Right forelimb (tissue), 1 donor: ENCODE data around the gene ZNF227.
"Not testable (repeated sequence)": the region's sequence is repeated elsewhere in the genome, so short reads cannot be mapped to it uniquely, and the experiment has no call there.

Experiments used
- DNase-seq: peaks from one replicate; pipeline ENCODE4 v3.0.0-alpha.2; 2018

ZNF227 gene

DNA sequence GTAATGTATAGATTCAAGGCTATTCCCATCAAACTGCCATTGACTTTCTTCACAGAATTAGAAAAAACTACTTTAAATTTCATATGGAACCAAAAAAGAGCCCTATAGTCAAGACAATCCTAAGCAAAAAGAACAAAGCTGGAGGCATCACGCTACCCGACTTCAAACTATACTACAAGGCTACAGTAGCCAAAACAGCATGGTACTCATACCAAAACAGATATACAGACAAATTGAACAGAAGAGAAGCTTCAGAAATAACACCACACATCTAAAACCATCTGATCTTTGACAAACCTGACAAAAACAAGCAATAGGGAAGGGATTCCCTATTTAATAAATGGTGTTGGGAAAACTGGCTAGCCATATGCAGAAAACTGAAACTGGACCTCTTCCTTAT lies 40.0 kb downstream of the ZNF227 start:
- DNase-seq: not testable (repeated sequence)

DNA sequence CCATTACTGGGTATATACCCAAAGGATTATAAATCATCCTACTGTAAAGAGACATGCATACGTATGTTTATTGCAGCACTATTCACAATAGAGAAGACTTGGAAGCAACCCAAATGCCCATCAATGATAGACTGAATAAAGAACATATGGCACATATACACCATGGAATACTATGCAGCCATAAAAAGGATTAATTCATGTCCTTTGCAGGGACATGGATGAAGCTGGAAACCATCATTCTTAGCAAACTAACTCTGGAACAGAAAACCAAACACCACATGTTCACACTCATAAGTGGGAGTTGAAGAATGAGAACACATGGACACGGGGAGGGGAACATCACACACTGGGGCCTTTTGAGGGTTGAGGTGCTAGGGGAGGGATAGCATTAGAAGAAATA lies 41.1 kb downstream of the ZNF227 start:
- not testable (repeated sequence) for DNase-seq

DNA sequence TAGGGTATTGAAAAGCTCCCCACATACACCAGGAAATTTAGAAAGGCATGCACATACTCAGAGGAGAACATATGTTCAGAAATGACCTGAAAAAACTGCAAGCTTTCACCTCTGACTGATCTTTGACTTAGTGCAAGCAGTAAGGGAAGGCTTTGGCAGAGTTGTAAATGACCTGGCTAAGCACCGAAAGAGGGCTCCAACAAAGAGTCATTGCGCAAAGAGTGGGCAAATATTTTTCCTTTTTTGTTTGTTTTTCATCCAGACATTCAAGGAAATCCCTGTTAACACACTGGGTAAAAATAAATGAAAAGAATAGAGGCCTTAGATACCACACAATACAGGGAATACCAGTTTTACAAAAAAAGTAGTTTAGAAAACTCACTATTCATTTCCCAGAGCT lies 42.2 kb downstream of the ZNF227 start:
- no peak for DNase-seq

DNA sequence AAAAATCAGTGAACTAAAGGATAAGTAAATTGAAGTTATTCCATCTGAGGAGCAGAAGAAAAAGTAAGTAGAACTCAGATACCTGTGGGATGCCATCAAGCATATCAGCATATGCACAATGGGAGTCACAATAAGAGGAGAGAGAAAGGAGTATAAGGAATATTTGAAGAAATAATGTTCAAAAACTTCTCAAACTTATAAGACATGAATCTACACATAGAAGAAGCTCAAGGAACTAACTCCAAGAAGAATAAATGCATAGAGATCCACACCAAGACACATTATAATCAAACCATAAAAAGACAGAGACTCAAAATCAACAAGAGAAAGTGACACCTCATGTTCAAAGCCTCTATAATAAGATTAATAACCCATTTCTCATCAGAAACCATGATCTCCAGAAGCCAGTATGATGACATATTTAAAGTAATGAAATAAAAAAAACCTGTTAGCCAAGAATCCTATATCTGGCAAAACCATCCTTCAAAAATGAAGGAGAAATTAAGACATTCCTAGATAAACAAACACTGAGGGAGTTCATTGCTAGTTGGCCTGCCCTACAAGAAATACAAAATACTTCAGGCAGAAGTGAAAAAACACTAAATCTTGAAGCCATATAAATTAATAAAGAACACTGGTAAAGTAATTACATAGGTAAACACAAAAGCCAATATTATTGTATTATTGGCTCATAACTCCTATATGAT lies 43.5 kb downstream of the ZNF227 start:
- no peak for DNase-seq

DNA sequence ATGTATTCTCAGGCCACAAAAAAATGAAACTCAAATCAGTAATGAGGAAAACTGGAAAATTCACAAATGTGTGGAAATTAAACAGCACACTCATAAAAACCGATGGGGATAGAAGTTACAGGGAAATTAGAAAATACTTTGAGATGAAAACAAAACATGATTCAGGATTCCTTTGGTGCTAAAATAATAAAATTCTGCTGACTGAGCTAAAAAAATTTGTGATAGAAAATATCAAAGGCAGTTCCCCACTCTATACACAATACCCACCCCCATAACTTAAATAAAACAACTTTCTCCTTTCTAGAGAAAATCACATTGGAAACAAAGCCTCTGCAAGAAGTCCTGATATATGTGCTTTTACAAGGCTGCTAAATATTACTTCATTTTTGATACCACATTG lies 45.8 kb downstream of the ZNF227 start:
- DNase-seq: no peak

DNA sequence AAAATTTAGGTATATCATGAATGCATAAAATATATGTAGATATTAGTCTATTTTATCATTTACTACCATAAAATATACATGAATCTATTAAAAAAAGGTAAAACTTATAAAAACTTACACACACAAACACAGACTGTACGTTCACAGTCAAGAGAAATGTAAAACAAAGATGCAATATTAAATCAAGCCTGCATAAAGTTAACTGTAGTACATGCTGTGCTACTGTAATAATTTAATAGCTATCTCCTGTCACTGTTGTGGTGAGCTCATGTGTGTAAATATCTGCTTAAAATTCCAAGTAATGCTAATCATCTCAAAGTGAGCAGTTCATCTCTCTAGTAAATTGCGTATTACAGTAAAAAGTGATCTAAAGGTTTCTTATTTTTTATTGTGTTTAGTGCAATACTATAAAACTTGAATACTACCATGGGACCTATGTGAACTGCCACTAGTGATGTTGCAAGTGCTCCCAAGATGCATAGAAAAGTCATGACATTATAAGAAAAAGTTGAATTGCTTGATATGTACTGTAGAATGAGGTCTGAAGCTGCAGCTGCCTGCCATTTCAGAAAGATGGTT lies 46.6 kb downstream of the ZNF227 start:
- no peak for DNase-seq

DNA sequence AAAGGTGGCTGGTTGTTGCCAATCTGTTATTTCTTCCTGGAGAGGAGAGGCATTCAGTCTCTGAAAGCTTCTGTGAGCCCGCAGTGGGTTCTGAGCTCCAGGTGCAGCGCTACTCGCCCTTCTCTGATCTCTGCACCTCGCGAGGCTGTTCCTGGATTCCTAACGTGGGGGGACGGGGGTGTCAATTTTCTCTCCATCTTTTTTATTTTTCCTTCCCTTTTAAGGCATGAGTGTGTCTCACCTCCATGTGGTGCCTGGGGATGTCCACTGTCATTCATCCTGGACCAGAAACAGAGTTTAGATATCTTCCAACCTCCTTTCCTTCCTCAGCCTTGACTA lies 48.0 kb downstream of the ZNF227 start:
- DNase-seq: no peak

DNA sequence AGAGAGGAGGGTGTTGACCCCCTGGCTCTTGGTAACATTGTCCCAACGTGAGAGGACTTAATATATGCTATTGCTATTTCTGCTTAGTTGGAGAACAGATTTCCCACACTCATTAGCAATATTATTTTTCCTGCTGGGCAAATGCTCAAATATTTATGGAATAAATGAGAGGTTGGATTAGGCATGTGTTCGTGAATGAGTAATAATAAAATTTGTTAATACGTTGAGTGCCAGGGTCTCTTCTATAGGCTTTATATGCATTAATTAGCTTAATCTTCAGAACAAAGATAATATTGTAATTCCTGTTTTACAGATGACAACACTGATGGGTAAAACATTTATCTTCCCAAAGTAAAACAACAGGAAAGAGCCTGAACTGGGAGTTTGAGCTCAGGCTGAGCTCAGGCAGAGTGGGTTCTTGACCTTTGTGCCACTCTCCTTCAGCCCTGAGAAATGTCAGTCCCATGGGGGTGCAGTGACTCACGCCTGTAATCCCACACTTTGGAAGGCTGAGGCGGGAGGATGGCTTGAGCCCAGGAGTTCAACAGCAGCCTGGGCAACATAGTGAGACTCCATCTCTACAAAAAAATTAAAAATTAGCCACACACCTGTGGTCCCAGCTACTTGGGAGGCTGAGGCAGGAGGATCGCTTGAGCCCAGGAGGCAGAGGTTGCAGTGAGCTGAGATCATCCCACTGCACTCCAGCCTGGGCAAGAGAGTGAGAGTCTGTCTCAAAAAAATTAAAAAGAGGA lies 48.5 kb downstream of the ZNF227 start:
- no peak for DNase-seq

DNA sequence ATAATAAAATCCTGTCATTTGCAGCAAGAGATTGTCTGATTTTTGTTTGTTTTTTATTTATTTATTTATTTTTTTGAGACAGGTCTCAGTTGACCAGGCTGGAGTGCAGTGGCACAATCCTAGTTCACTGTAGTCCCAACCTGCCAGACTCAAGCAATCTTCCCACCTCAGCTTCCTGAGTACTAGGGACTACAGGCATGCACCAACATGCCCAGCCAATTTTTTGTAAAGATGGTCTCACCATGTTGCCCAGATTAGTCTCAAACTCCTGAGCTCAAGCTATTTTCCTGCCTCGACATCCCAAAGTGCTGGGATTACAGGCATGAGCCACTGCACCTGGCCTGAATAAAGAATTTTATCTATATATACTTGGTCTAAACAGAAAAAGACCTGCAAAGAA lies 65.0 kb downstream of the ZNF227 start:
- DNase-seq: no peak

DNA sequence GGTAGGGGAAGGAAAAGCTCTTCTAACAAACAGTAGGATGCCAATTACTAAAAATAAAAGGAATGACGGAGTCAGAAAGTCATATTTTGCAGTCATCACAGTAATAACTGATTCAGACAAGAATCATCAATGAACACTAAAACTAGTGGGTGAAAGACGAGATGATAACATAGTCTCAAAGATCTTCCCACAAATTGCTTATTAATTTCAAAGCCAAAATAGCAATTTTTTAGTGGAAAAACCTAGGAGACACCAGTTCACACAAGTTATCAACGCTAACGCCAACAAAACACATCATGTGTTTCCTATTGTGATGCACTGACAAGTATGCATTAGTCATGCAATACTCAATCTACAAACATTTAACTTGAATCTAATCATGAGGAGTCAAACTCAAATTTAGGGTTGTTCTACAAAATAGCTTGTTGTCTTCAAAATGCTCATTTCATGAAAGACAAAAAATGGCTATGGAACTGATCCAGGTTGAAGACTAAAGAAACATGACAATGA lies 65.9 kb downstream of the ZNF227 start:
- DNase-seq: no peak

DNA sequence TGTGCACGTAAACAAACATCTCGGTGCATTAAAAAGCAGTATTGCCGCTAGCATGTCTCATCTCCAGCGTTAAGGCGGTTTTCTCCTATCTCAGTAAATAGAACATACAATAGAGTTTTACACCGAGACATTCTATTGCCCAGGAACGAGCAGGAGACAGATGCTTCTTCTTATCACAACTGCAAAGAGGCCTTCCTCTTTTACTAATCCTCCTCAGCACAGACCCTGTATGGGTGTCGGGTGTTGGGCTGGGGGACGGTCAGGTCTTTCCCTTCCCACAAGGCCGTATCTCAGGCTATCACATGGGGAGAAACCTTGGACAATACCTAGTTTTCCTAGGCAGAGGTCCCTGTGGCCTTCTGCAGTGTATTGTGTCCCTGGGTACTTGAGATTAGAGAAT lies 68.6 kb downstream of the ZNF227 start:
- no peak for DNase-seq

DNA sequence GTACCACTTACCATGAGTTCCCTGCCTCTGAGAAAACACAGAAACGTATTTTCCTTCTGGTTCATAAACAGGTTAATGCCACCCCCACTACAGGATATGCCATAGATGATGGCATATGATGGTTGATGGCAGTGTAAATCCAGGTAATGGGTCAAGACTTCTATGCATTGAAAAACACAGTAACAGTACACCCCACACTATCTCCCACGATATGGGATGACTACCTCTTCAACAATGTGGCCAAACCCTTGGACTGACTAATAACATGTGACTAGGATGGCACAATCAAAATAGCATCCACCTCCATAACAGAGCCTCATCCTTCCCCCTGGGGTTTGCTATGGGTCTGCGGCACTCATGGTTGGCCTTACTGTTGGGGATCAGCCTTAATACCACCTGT lies 70.5 kb downstream of the ZNF227 start:
- no peak for DNase-seq

DNA sequence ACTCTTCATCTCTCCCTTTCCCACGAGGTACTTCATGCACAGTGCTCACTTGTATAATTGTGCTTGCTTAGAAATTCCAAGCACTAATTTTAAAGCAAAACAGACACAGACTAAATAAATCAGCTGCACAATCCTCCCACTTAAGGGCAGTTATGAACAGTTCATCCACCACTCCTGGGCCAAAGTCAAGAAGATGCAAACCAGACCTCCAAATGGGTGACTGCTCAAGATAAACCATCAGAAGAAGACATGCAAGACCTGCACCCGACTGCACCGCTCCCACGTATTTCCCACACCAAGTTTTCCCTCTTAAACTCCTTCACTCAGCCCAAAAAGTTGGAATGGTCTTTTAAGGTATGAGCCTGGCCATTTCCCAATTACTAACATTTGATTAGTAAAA lies 72.6 kb downstream of the ZNF227 start:
- DNase-seq: no peak
